HUES64 (cell line): ENCODE data around the gene GTF2A2.

ENCODE experiments used
- H3K27ac ChIP-seq: 2 replicates; pipeline ENCODE4 v1.7.0; 2013; ENCODE audit warnings: low read depth, low read length, inconsistent platforms
- H3K27me3 ChIP-seq: 2 replicates; pipeline ENCODE4 v1.6.1; 2013; ENCODE audit warnings: mild to moderate bottlenecking, low read length; ENCODE audit not compliant: insufficient read depth
- H3K36me3 ChIP-seq: 2 replicates; pipeline ENCODE4 v1.6.1; 2013; ENCODE audit warnings: mild to moderate bottlenecking, low read length; ENCODE audit not compliant: insufficient read depth
- H3K4me1 ChIP-seq: 2 replicates; pipeline ENCODE4 v1.6.1; 2013; ENCODE audit warnings: mild to moderate bottlenecking, low read length, moderate library complexity; ENCODE audit not compliant: insufficient read depth
- H3K4me3 ChIP-seq: 2 replicates; pipeline ENCODE4 v1.5.1; 2013; ENCODE audit warnings: mild to moderate bottlenecking, low read length, moderate library complexity
- H3K9ac ChIP-seq: 2 replicates; pipeline ENCODE4 v1.6.1; 2013; ENCODE audit warnings: mild to moderate bottlenecking, low read depth, low read length
- H3K9me3 ChIP-seq: 2 replicates; pipeline ENCODE4 v1.6.1; 2013; ENCODE audit warnings: low read depth, low read length; ENCODE audit not compliant: insufficient read depth
- WGBS: fragments of 150-250, 120-280 bp; methylation state at CpG from one replicate; pipeline ENCODE4 v1.1.7; 2013; ENCODE audit warnings: missing lambda C conversion rate; 5-methylcytosine and 5-hydroxymethylcytosine counted together

GTF2A2 gene

GRCh38 chr15:59636184-59636583 lies 21.1 kb downstream of the GTF2A2 start:
- Histone ChIP-seq H3K9me3 (no peaks in the 10 kb centered on the region), H3K27ac (no peak overlapping the region), H3K36me3 (peaks cover 28% of the 10 kb centered on the region), H3K4me3 (no peak overlapping the region), H3K27me3 (no peaks in the 10 kb centered on the region), H3K4me1 (no peaks in the 10 kb centered on the region), H3K9ac (no peak overlapping the region)
- 100% methylated on average over 3 of the region's 3 CpGs for WGBS

GRCh38 chr15:59632714-59633113 lies 24.6 kb downstream of the GTF2A2 start:
- no peak overlapping the region for H3K9ac ChIP-seq
- H3K4me3 ChIP-seq, result no peak overlapping the region
- no peaks in the 10 kb centered on the region; the same call in 1 of the 2 replicates for H3K36me3 ChIP-seq
- 39% methylated on average over 4 of the region's 4 CpGs for WGBS
- no peaks in the 10 kb centered on the region for H3K4me1 ChIP-seq
- H3K27me3 ChIP-seq, result no peaks in the 10 kb centered on the region
- no peaks in the 10 kb centered on the region for H3K9me3 ChIP-seq
- no peak overlapping the region for H3K27ac ChIP-seq

GRCh38 chr15:59622289-59622688 lies 35.0 kb downstream of the GTF2A2 start:
- no peak overlapping the region for H3K27ac ChIP-seq
- H3K9ac ChIP-seq, result no peak overlapping the region
- H3K27me3 ChIP-seq, result no peaks in the 10 kb centered on the region
- H3K9me3 ChIP-seq, result no peaks in the 10 kb centered on the region
- whole genome bisulfite sequencing, result 46% methylated on average over 5 of the region's 6 CpGs
- no peaks in the 10 kb centered on the region for H3K36me3 ChIP-seq
- H3K4me3 ChIP-seq, result no peak overlapping the region
- H3K4me1 ChIP-seq, result no peaks in the 10 kb centered on the region

- H3K27ac ChIP-seq, result no peak overlapping the region
- no peak overlapping the region for H3K9ac ChIP-seq
- H3K4me1 ChIP-seq, result no peaks in the 10 kb centered on the region
- no peaks in the 10 kb centered on the region for H3K27me3 ChIP-seq
- 88% methylated on average over 4 of the region's 4 CpGs for WGBS
- no peaks in the 10 kb centered on the region for H3K9me3 ChIP-seq
- no peak overlapping the region for H3K4me3 ChIP-seq
- H3K36me3 ChIP-seq, result no peaks in the 10 kb centered on the region
These were observed 38.9 kb downstream of the GTF2A2 start for GRCh38 chr15:59618406-59618805.

- H3K4me1 ChIP-seq, result no peaks in the 10 kb centered on the region
These were observed 40.9 kb downstream of the GTF2A2 start for GRCh38 chr15:59616379-59616778.

GRCh38 chr15:59615661-59616060 lies 41.7 kb downstream of the GTF2A2 start:
- H3K27me3 ChIP-seq, result no peaks in the 10 kb centered on the region
- H3K27ac ChIP-seq, result no peak overlapping the region
- WGBS, result 86% methylated on average over 5 of the region's 5 CpGs
- no peaks in the 10 kb centered on the region for H3K4me1 ChIP-seq
- H3K36me3 ChIP-seq, result no peaks in the 10 kb centered on the region
- H3K9me3 ChIP-seq, result no peaks in the 10 kb centered on the region
- no peak overlapping the region for H3K9ac ChIP-seq
- H3K4me3 ChIP-seq, result no peak overlapping the region

More at GRCh38 chr15:59616379-59616778, 40.9 kb downstream of the GTF2A2 start:
- no peaks in the 10 kb centered on the region for H3K36me3 ChIP-seq
- H3K9me3 ChIP-seq, result no peaks in the 10 kb centered on the region
- H3K4me3 ChIP-seq, result no peak overlapping the region
- no peaks in the 10 kb centered on the region for H3K27me3 ChIP-seq
- 86% methylated on average over 3 of the region's 3 CpGs for WGBS
- no peak overlapping the region for H3K27ac ChIP-seq
- no peak overlapping the region for H3K9ac ChIP-seq

- no peaks in the 10 kb centered on the region for H3K36me3 ChIP-seq
- H3K4me1 ChIP-seq, result no peaks in the 10 kb centered on the region
- H3K27me3 ChIP-seq, result no peaks in the 10 kb centered on the region
- no peak overlapping the region for H3K27ac ChIP-seq
- WGBS, result 95% methylated on average over 7 of the region's 7 CpGs
- no peak overlapping the region for H3K9ac ChIP-seq
- no peaks in the 10 kb centered on the region for H3K9me3 ChIP-seq
- no peak overlapping the region for H3K4me3 ChIP-seq
These were observed 43.2 kb downstream of the GTF2A2 start for GRCh38 chr15:59614153-59614552.

GRCh38 chr15:59611276-59612260 lies 45.7 kb downstream of the GTF2A2 start, which contains the start of gene GCNT3:
Gene GCNT3 (plus strand): TSS chr15:59611783. CDS start chr15:59618239, 6,456 bp downstream.
- Histone ChIP-seq H3K27me3 (no peaks in the 10 kb centered on the region), H3K36me3 (no peaks in the 10 kb centered on the region), H3K4me3 (no peak within 1 kb of the TSS), H3K27ac (no peak within 1 kb of the TSS), H3K9ac (no peak within 1 kb of the TSS), H3K4me1 (no peaks in the 10 kb centered on the region), H3K9me3 (no peaks in the 10 kb centered on the region)
- WGBS, result 85% methylated on average over 8 of the region's 8 CpGs

GRCh38 chr15:59609730-59610712 lies 47.3 kb downstream of the GTF2A2 start:
- H3K4me3 ChIP-seq, result no peak overlapping the region
- H3K9me3 ChIP-seq, result no peaks in the 10 kb centered on the region
- no peak overlapping the region for H3K27ac ChIP-seq
- H3K9ac ChIP-seq, result no peak overlapping the region
- no peaks in the 10 kb centered on the region for H3K27me3 ChIP-seq
- WGBS, result 88% methylated on average over 7 of the region's 7 CpGs
- no peaks in the 10 kb centered on the region for H3K4me1 ChIP-seq
- H3K36me3 ChIP-seq, result no peaks in the 10 kb centered on the region

GRCh38 chr15:59605994-59606393 lies 51.3 kb downstream of the GTF2A2 start:
- 68% methylated on average over 4 of the region's 5 CpGs for WGBS
- Histone ChIP-seq H3K9ac (no peak overlapping the region), H3K9me3 (no peaks in the 10 kb centered on the region; the same call in 1 of the 2 replicates), H3K4me3 (no peak overlapping the region), H3K27me3 (no peaks in the 10 kb centered on the region), H3K4me1 (no peaks in the 10 kb centered on the region), H3K27ac (no peak overlapping the region), H3K36me3 (no peaks in the 10 kb centered on the region)

- no peaks in the 10 kb centered on the region for H3K4me1 ChIP-seq
- no peak overlapping the region for H3K9ac ChIP-seq
- H3K4me3 ChIP-seq, result no peak overlapping the region
- no peaks in the 10 kb centered on the region for H3K36me3 ChIP-seq
- no peaks in the 10 kb centered on the region for H3K27me3 ChIP-seq
- no peaks in the 10 kb centered on the region; the same call in 1 of the 2 replicates for H3K9me3 ChIP-seq
- no peak overlapping the region for H3K27ac ChIP-seq
- WGBS, result 98% methylated on average over 2 of the region's 2 CpGs
These were observed 58.9 kb downstream of the GTF2A2 start for GRCh38 chr15:59598461-59598860.
